H1 (cell line): ENCODE measurements around the gene GAMT. TPM values are rescaled to one million over a fixed set of nuclear protein-coding genes. Genes with fewer than 3 reads are reported as not detected.

ENCODE experiments used
- CTCF ChIA-PET: fragments of 300-600 bp; sonication (Branson Sonifier 250); formaldehyde crosslinking; loops from one replicate; lab custom pipeline; 2021; ENCODE audit not compliant: partially characterized antibody; lab: Charles Lee
- POLR2A ChIA-PET: fragments of 300-600 bp; sonication (Branson Sonifier 250); formaldehyde crosslinking; loops from one replicate; lab custom pipeline; 2021; ENCODE audit warnings: inconsistent platforms; ENCODE audit not compliant: partially characterized antibody; lab: Charles Lee
- DNase-seq, 2 experiments: peaks; one replicate each; pipeline versions ENCODE4 v3.0.0 to v3.0.0-alpha.2; 2010 to 2022; ENCODE audit warnings: low spot score in 2 of 2, low read depth in 1 of 2, mixed read lengths in 1 of 2
- FAIRE-seq: peaks from 2 replicates; lab custom pipeline; 2011; peaks lifted over from hg19 to GRCh38; lab: Jason Lieb, UNC
- H2AFZ ChIP-seq: 2 replicates; pipeline ENCODE4 v1.8.1; 2012; ENCODE audit warnings: low read length, inconsistent platforms
- H2AK5ac ChIP-seq: 2 replicates; pipeline ENCODE4 v1.6.1; 2013; ENCODE audit warnings: low read depth, low read length
- H2BK120ac ChIP-seq: replicated peaks from 2 replicates; pipeline ENCODE3; 2013; ENCODE audit warnings: low read depth, low read length, inconsistent platforms
- H2BK12ac ChIP-seq: 2 replicates; pipeline ENCODE4 v1.6.1; 2013; ENCODE audit warnings: low read depth, low read length
- H2BK15ac ChIP-seq: 2 replicates; pipeline ENCODE4 v1.6.1; 2013; ENCODE audit warnings: low read length
- H2BK20ac ChIP-seq: 2 replicates; pipeline ENCODE4 v1.6.1; 2013; ENCODE audit warnings: low read length
- H2BK5ac ChIP-seq: 2 replicates; pipeline ENCODE4 v1.6.1; 2013; ENCODE audit warnings: low read depth, low read length
- H3K14ac ChIP-seq: 2 replicates; pipeline ENCODE4 v1.6.1; 2013; ENCODE audit warnings: inconsistent platforms; ENCODE audit not compliant: insufficient read length
- H3K18ac ChIP-seq: 2 replicates; pipeline ENCODE4 v1.6.1; 2013; ENCODE audit warnings: low read length; ENCODE audit errors: extremely low read depth
- H3K23ac ChIP-seq: 2 replicates; pipeline ENCODE4 v1.6.1; 2013; ENCODE audit warnings: inconsistent platforms; ENCODE audit not compliant: insufficient read length
- H3K23me2 ChIP-seq: 2 replicates; pipeline ENCODE4 v1.6.1; 2013; ENCODE audit warnings: low read depth, low read length
- H3K27ac ChIP-seq: 2 replicates; pipeline ENCODE4 v1.6.1; 2011; ENCODE audit warnings: low read depth, low read length, inconsistent platforms
- H3K27me3 ChIP-seq, 4 experiments: replicated peaks in 1 of 4; 1 replicate in 1 of 4; 2 replicates in 3 of 4; pipeline versions ENCODE4 v1.6.1 to v1.8.1; 2011 to 2013; ENCODE audit warnings: low read length in 3 of 4, mild to moderate bottlenecking in 3 of 4, inconsistent platforms in 2 of 4, mixed read lengths in 2 of 4, moderate library complexity in 1 of 4; ENCODE audit not compliant: control insufficient read depth in 3 of 4, insufficient read depth in 3 of 4; ENCODE audit errors: extremely low read depth in 1 of 4
- H3K36me3 ChIP-seq, 4 experiments: 2 replicates each; pipeline versions ENCODE4 v1.6.1 to v1.8.1; 2011 to 2013; ENCODE audit warnings: mild to moderate bottlenecking in 4 of 4, low read length in 3 of 4, moderate library complexity in 2 of 4, control low read depth in 1 of 4, inconsistent platforms in 1 of 4; ENCODE audit not compliant: insufficient read depth in 4 of 4, control insufficient read depth in 2 of 4
- H3K4ac ChIP-seq: replicated peaks from 2 replicates; pipeline ENCODE3; 2013; ENCODE audit warnings: low read length, low read depth, mixed read lengths, inconsistent platforms; ENCODE audit not compliant: insufficient read length
- H3K4me1 ChIP-seq, 4 experiments: replicated peaks in 1 of 4; 1 replicate in 1 of 4; 2 replicates in 3 of 4; pipeline versions ENCODE4 v1.6.1 to v1.8.1; 2011 to 2013; ENCODE audit warnings: low read length in 3 of 4, inconsistent platforms in 2 of 4, mixed read lengths in 1 of 4; ENCODE audit not compliant: insufficient read depth in 4 of 4, control insufficient read depth in 3 of 4
- H3K4me2 ChIP-seq, 2 experiments: 2 replicates each; pipeline versions ENCODE4 v1.6.1 to v1.8.1; 2011 to 2013; ENCODE audit warnings: low read depth in 2 of 2, low read length in 2 of 2, control low read depth in 1 of 2, inconsistent platforms in 1 of 2, mild to moderate bottlenecking in 1 of 2; ENCODE audit not compliant: insufficient read depth in 1 of 2
- H3K4me3 ChIP-seq, 4 experiments: fragments of 200-600, 300-600 bp in 1 of 4; sonication (generic), shearing (Covaris generic), sonication (Bioruptor Twin) in 1 of 4; 2 replicates each; pipeline versions ENCODE4 v1.5.1 to v1.8.1; 2011 to 2016; ENCODE audit warnings: low read length in 4 of 4, low read depth in 3 of 4, control low read depth in 2 of 4, inconsistent platforms in 2 of 4, mild to moderate bottlenecking in 2 of 4, mixed read lengths in 1 of 4, moderate library complexity in 1 of 4; ENCODE audit not compliant: insufficient read depth in 2 of 4; ENCODE audit errors: extremely low read depth in 1 of 4
- H3K56ac ChIP-seq: replicated peaks from 2 replicates; pipeline ENCODE3; 2013; ENCODE audit warnings: low read depth, mild to moderate bottlenecking, mixed read lengths, low read length, inconsistent platforms; ENCODE audit not compliant: insufficient read length
- H3K79me1 ChIP-seq: 2 replicates; pipeline ENCODE4 v1.6.1; 2013; ENCODE audit warnings: low read depth, low read length, control low read depth
- H3K79me2 ChIP-seq, 2 experiments: 2 replicates each; pipeline versions ENCODE4 v1.6.1 to v1.8.1; 2012 to 2013; ENCODE audit warnings: low read length in 2 of 2, mild to moderate bottlenecking in 2 of 2, inconsistent platforms in 1 of 2; ENCODE audit not compliant: insufficient read depth in 2 of 2, control insufficient read depth in 1 of 2
- H3K9ac ChIP-seq, 4 experiments: replicated peaks in 1 of 4; 1 replicate in 1 of 4; 2 replicates in 3 of 4; pipeline versions ENCODE4 v1.6.1 to v1.8.1; 2011 to 2013; ENCODE audit warnings: low read depth in 3 of 4, low read length in 3 of 4, control low read depth in 2 of 4, mild to moderate bottlenecking in 2 of 4, moderate library complexity in 2 of 4, inconsistent platforms in 1 of 4; ENCODE audit errors: extremely low read depth in 1 of 4
- H3K9me3 ChIP-seq, 2 experiments: 2 replicates each; pipeline versions ENCODE4 v1.6.1 to v1.8.1; 2012 to 2013; ENCODE audit warnings: mild to moderate bottlenecking in 2 of 2, moderate library complexity in 2 of 2, control low read depth in 1 of 2, inconsistent platforms in 1 of 2, low read depth in 1 of 2, low read length in 1 of 2, mixed read lengths in 1 of 2; ENCODE audit not compliant: insufficient read depth in 2 of 2
- H4K20me1 ChIP-seq, 2 experiments: replicated peaks in 1 of 2; 2 replicates each; pipeline versions ENCODE3 to v1.8.1; 2011 to 2013; ENCODE audit warnings: inconsistent platforms in 2 of 2, low read length in 2 of 2, mild to moderate bottlenecking in 1 of 2; ENCODE audit not compliant: insufficient read depth in 2 of 2, control insufficient read depth in 1 of 2
- H4K5ac ChIP-seq: 2 replicates; pipeline ENCODE4 v1.6.1; 2013; ENCODE audit warnings: low read length, low read depth, mixed read lengths, inconsistent platforms; ENCODE audit not compliant: insufficient read length
- H4K8ac ChIP-seq: 2 replicates; pipeline ENCODE4 v1.8.0; 2013; ENCODE audit warnings: mild to moderate bottlenecking, moderate library complexity, low read length, inconsistent platforms; ENCODE audit not compliant: insufficient read depth; ENCODE audit errors: extremely low read depth
- H4K91ac ChIP-seq: replicated peaks from 2 replicates; pipeline ENCODE3; 2013; ENCODE audit warnings: low read length, mixed read lengths, inconsistent platforms; ENCODE audit not compliant: insufficient read length
- BACH1 ChIP-seq: IDR thresholded peaks from 2 replicates; pipeline ENCODE4 v1.6.1; 2012; ENCODE audit warnings: low read length, improper control_type of control experiment
- BRCA1 ChIP-seq: IDR thresholded peaks from 2 replicates; pipeline ENCODE4 v1.6.1; 2012; ENCODE audit warnings: low read depth, low read length, improper control_type of control experiment
- EGR1 ChIP-seq: IDR thresholded peaks from 2 replicates; pipeline ENCODE4 v1.6.1; 2011; ENCODE audit warnings: low read depth, low read length, borderline replicate concordance
- JUN ChIP-seq: IDR thresholded peaks from 2 replicates; pipeline ENCODE4 v1.6.1; 2011; ENCODE audit warnings: low read depth, mild to moderate bottlenecking, improper control_type of control experiment, low read length
- JUND ChIP-seq: IDR thresholded peaks from 2 replicates; pipeline ENCODE4 v1.6.1; 2011; ENCODE audit warnings: mild to moderate bottlenecking, improper control_type of control experiment, low read length
- KDM1A ChIP-seq: fragments of 200-600, 300-600 bp; sonication (generic); IDR thresholded peaks from 2 replicates; pipeline ENCODE4 v1.7.1; 2016; ENCODE audit warnings: mild to moderate bottlenecking, low read length, borderline replicate concordance
- MAX ChIP-seq: IDR thresholded peaks from 2 replicates; pipeline ENCODE4 v1.6.1; 2012; ENCODE audit warnings: inconsistent platforms
- POLR2AphosphoS5 ChIP-seq: IDR thresholded peaks from 2 replicates; pipeline ENCODE4 v1.6.1; 2011; ENCODE audit warnings: low read depth, low read length
- POU5F1 ChIP-seq: IDR thresholded peaks from 2 replicates; pipeline ENCODE4 v1.6.1; 2011; ENCODE audit warnings: low read depth, mild to moderate bottlenecking, low read length, moderate library complexity
- ZNF274 ChIP-seq: IDR thresholded peaks from 2 replicates; pipeline ENCODE4 v1.7.0; 2012; ENCODE audit warnings: low read length, borderline replicate concordance; ENCODE audit errors: extremely low read depth
- WGBS, 2 experiments: shearing (Covaris generic) in 1 of 2; methylation state at CpG; one replicate each; pipeline versions ENCODE4 v1.1.6 to v1.1.7; 2013 to 2015; ENCODE audit warnings: low lambda C conversion rate in 2 of 2, mixed read lengths in 2 of 2, inconsistent platforms in 1 of 2, low coverage in 1 of 2, missing lambda C conversion rate in 1 of 2; ENCODE audit not compliant: insufficient replicate concordance in 2 of 2, insufficient coverage in 1 of 2, insufficient read length in 1 of 2; ENCODE audit errors: extremely low coverage in 1 of 2, missing lambda C conversion rate in 1 of 2; 5-methylcytosine and 5-hydroxymethylcytosine counted together
- polyA plus RNA-seq, 7 experiments: library from polyadenylated mRNA; depleted of rRNA in 3 of 7; stranded (reverse) in 5 of 7; unstranded in 2 of 7; fragments of >200 nt in 5 of 7; fragments of 200-250 nt in 2 of 7; gene quantifications; 1 replicate in 5 of 7; 2 replicates in 1 of 7; 4 replicates in 1 of 7; pipeline versions ENCODE4 v1.2.1 to v1.2.3, GENCODE V29; 2011 to 2013; ENCODE audit warnings: missing spikeins in 2 of 7, mixed read lengths in 2 of 7
- total RNA-seq: library from RNA; stranded (reverse); fragmentation: NEBNext Ultra II Directional; extraction: Animal tissue kit (Norgen Biotek cat#: 25700); gene quantifications from 2 replicates; pipeline ENCODE4 v1.2.1, GENCODE V29; 2021
- TF ChIP-seq, protein P1 (sequence below), 3 experiments: IDR thresholded peaks; 1 replicate in 2 of 3; 2 replicates in 1 of 3; pipeline versions ENCODE4 v1.5.1 to v1.6.1; 2011; ENCODE audit warnings: low read length in 3 of 3, mild to moderate bottlenecking in 3 of 3, inconsistent platforms in 2 of 3, low read depth in 1 of 3, moderate library complexity in 1 of 3; ENCODE audit not compliant: insufficient read depth in 1 of 3; ENCODE audit errors: control extremely low read depth in 1 of 3

Gene GAMT
- total and polyA plus RNA-seq, 2 of the 8 experiments (the other 6 are each of a cell fraction or from before 2014, with no cell fraction given) = 17.2 to 35.6 TPM

- Histone ChIP-seq H3K23me2 (peaks cover 7% of the 10 kb centered on the region; the same call in 1 of the 2 replicates), H4K91ac (no peak overlapping the region), H2AFZ (no peak overlapping the region), H3K9ac (no peak overlapping the region), H3K27ac (no peak overlapping the region), H3K4me2 (no peak overlapping the region), H3K56ac (no peak overlapping the region), H2BK5ac (no peak overlapping the region), H4K5ac (no peak overlapping the region), H2BK12ac (no peak overlapping the region), H3K36me3 (no peaks in the 10 kb centered on the region), H2BK20ac (no peak overlapping the region), H4K8ac (no peak overlapping the region), H2AK5ac (no peak overlapping the region), H2BK15ac (no peak overlapping the region), H2BK120ac (no peak overlapping the region), H3K27me3 (no peaks in the 10 kb centered on the region; a peak in 1 of 7 replicates), H3K9me3 (no peaks in the 10 kb centered on the region), H3K14ac (no peak overlapping the region), H4K20me1 (peaks cover 0 to 3% of the 10 kb centered on the region in 2 experiments), H3K23ac (no peak overlapping the region), H3K4me1 (peaks cover 2 to 6% (median 3%) of the 10 kb centered on the region in 4 experiments; a peak in 5 of 7 replicates), H3K4ac (no peak overlapping the region), H3K4me3 (no peak overlapping the region), H3K79me1 (peaks cover 2% of the 10 kb centered on the region; the same call in 1 of the 2 replicates), H3K79me2 (peaks cover 0 to 9% of the 10 kb centered on the region in 2 experiments; a peak in 3 of 4 replicates), H3K18ac (no peak overlapping the region)
- DNase-seq (no peak), FAIRE-seq (no peak)
- ChIA-PET CTCF (interaction anchor here (0.6 to 1.4 kb wide), 2 partner anchors 67 to 72 kb away, joined by 3 to 5 read pairs; no protein-coding TSS in a partner anchor), POLR2A (no interaction called here)
- 86% methylated on average over 21 of the region's 21 CpGs; no CpG with 5 or more reads in 1 of the 2 experiments for WGBS, 2 experiments
- no peak for TF ChIP-seq EGR1
- TF ChIP-seq JUND = no peak
- TF ChIP-seq POU5F1 = no peak
- TF ChIP-seq KDM1A = no peak
- TF ChIP-seq, protein P1, sequence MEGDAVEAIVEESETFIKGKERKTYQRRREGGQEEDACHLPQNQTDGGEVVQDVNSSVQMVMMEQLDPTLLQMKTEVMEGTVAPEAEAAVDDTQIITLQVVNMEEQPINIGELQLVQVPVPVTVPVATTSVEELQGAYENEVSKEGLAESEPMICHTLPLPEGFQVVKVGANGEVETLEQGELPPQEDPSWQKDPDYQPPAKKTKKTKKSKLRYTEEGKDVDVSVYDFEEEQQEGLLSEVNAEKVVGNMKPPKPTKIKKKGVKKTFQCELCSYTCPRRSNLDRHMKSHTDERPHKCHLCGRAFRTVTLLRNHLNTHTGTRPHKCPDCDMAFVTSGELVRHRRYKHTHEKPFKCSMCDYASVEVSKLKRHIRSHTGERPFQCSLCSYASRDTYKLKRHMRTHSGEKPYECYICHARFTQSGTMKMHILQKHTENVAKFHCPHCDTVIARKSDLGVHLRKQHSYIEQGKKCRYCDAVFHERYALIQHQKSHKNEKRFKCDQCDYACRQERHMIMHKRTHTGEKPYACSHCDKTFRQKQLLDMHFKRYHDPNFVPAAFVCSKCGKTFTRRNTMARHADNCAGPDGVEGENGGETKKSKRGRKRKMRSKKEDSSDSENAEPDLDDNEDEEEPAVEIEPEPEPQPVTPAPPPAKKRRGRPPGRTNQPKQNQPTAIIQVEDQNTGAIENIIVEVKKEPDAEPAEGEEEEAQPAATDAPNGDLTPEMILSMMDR (IDR thresholded peaks at IDR 0.05; ENCODE audit: control extremely low read depth in 1 of 3, insufficient read depth in 1 of 3, low read depth in 1 of 3, low read length in 3 of 3) = no peak
- TF ChIP-seq POLR2AphosphoS5 = no peak
- no peak for TF ChIP-seq MAX
- TF ChIP-seq JUN = no peak
- no peak for TF ChIP-seq BRCA1
- TF ChIP-seq ZNF274 = no peak
- no peak for TF ChIP-seq BACH1
These were observed 49.9 kb downstream of the GAMT start for GRCh38 chr19:1351381-1351851.
